ENCODE measurements around the gene IDH3A. TPM values are rescaled to one million over a fixed set of nuclear protein-coding genes. Genes with fewer than 3 reads are reported as not detected.

IDH3A gene
- total RNA-seq, 2 donors from 2014 or later: 34.2 to 43.2 TPM

GRCh38 chr15:78107471-78107870 is 41.7 kb upstream of the IDH3A start:
- Mint-ChIP-seq H3K27me3 (ENCODE audit: insufficient read depth) (no peaks in the 10 kb centered on the region), H3K36me3 (ENCODE audit: low read depth) (peaks cover 25% of the 10 kb centered on the region), H3K9me3 (no peaks in the 10 kb centered on the region), H3K4me1 (no peaks in the 10 kb centered on the region), H3K27ac (no peak overlapping the region), H3K4me3 (no peak overlapping the region)
- no peak overlapping the region for H3K27ac ChIP-seq (ENCODE audit: low read depth, low read length)
- H3K27me3 ChIP-seq (ENCODE audit: control insufficient read depth, insufficient read depth, low read length, poor library complexity, severe bottlenecking): no peaks in the 10 kb centered on the region
- 91 to 94% methylated on average over 6 to 8 of the region's 8 CpGs for WGBS, 2 experiments (ENCODE audit: insufficient coverage in 1 of 2, insufficient read length in 1 of 2)
- H3K4me3 ChIP-seq (ENCODE audit: low read length): no peak overlapping the region
- no peak for TF ChIP-seq CTCF (conservative IDR thresholded peaks at IDR 0.05)
- H3K36me3 ChIP-seq (ENCODE audit: control insufficient read depth, insufficient read depth, low read length): no peaks in the 10 kb centered on the region
- H3K9me3 ChIP-seq (ENCODE audit: control insufficient read depth, low read length): no peaks in the 10 kb centered on the region
- DNase-seq: no peak
- no peaks in the 10 kb centered on the region for H3K4me1 ChIP-seq (ENCODE audit: control insufficient read depth, insufficient read depth, low read length)
- no peak overlapping the region for H3K9ac ChIP-seq (ENCODE audit: extremely low read depth, low read length, poor library complexity, severe bottlenecking)

GRCh38 chr15:78108300-78109084 is 40.7 kb upstream of the IDH3A start:
- TF ChIP-seq CTCF (conservative IDR thresholded peaks at IDR 0.05): peak; percentile 95
- no peaks in the 10 kb centered on the region for H3K4me1 Mint-ChIP-seq
- Histone ChIP-seq H3K27ac (ENCODE audit: low read depth, low read length) (no peak overlapping the region), H3K27me3 (ENCODE audit: control insufficient read depth, insufficient read depth, low read length, poor library complexity, severe bottlenecking) (no peaks in the 10 kb centered on the region), H3K36me3 (ENCODE audit: control insufficient read depth, insufficient read depth, low read length) (no peaks in the 10 kb centered on the region), H3K4me3 (ENCODE audit: low read length) (no peak overlapping the region), H3K4me1 (ENCODE audit: control insufficient read depth, insufficient read depth, low read length) (no peaks in the 10 kb centered on the region), H3K9me3 (ENCODE audit: control insufficient read depth, low read length) (no peaks in the 10 kb centered on the region), H3K9ac (ENCODE audit: extremely low read depth, low read length, poor library complexity, severe bottlenecking) (no peak overlapping the region)
- H3K27me3 Mint-ChIP-seq (ENCODE audit: insufficient read depth): no peaks in the 10 kb centered on the region
- no peaks in the 10 kb centered on the region for H3K9me3 Mint-ChIP-seq
- peak; percentile 93 for DNase-seq
- WGBS, 2 experiments (ENCODE audit: insufficient coverage in 1 of 2, insufficient read length in 1 of 2): 52 to 54% methylated on average over 7 to 11 of the region's 11 CpGs
- H3K4me3 Mint-ChIP-seq: no peak overlapping the region
- peak overlapping the region; percentile 79 for H3K27ac Mint-ChIP-seq
- H3K36me3 Mint-ChIP-seq (ENCODE audit: low read depth): peaks cover 25% of the 10 kb centered on the region

GRCh38 chr15:78109156-78109555 is 40.0 kb upstream of the IDH3A start:
- WGBS, 2 experiments (ENCODE audit: insufficient coverage in 1 of 2, insufficient read length in 1 of 2): 86 to 92% methylated on average over 10 to 12 of the region's 12 CpGs
- peaks cover 25% of the 10 kb centered on the region for H3K36me3 Mint-ChIP-seq (ENCODE audit: low read depth)
- H3K4me3 ChIP-seq (ENCODE audit: low read length): no peak overlapping the region
- H3K4me1 ChIP-seq (ENCODE audit: control insufficient read depth, insufficient read depth, low read length): no peaks in the 10 kb centered on the region
- peaks cover 2% of the 10 kb centered on the region for H3K4me1 Mint-ChIP-seq
- no peaks in the 10 kb centered on the region for H3K9me3 ChIP-seq (ENCODE audit: control insufficient read depth, low read length)
- H3K9me3 Mint-ChIP-seq: no peaks in the 10 kb centered on the region
- no peaks in the 10 kb centered on the region for H3K27me3 ChIP-seq (ENCODE audit: control insufficient read depth, insufficient read depth, low read length, poor library complexity, severe bottlenecking)
- TF ChIP-seq CTCF (conservative IDR thresholded peaks at IDR 0.05): no peak
- H3K27ac Mint-ChIP-seq: no peak overlapping the region
- DNase-seq: no peak
- no peak overlapping the region for H3K27ac ChIP-seq (ENCODE audit: low read depth, low read length)
- H3K36me3 ChIP-seq (ENCODE audit: control insufficient read depth, insufficient read depth, low read length): no peaks in the 10 kb centered on the region
- H3K27me3 Mint-ChIP-seq (ENCODE audit: insufficient read depth): no peaks in the 10 kb centered on the region
- H3K4me3 Mint-ChIP-seq: no peak overlapping the region
- H3K9ac ChIP-seq (ENCODE audit: extremely low read depth, low read length, poor library complexity, severe bottlenecking): no peak overlapping the region
